MM.1S (cell line): ENCODE data around the gene BMF.

Experiments
- DNase-seq: peaks from one replicate; pipeline ENCODE4 v3.0.0-alpha.2; 2015
- H2AFZ ChIP-seq: fragments of 300-600 bp; sonication (generic); 2 replicates; pipeline ENCODE4 v1.6.0; 2016; ENCODE audit warnings: antibody characterized with exemption, low read length
- H3F3A ChIP-seq: fragments of 300-600 bp; sonication (generic); 2 replicates; pipeline ENCODE4 v1.6.1; 2016; ENCODE audit warnings: mild to moderate bottlenecking, antibody characterized with exemption, low read length, moderate library complexity, mixed read lengths; ENCODE audit not compliant: insufficient read depth
- H3K27ac ChIP-seq: fragments of 300-600 bp; sonication (generic); 2 replicates; pipeline ENCODE4 v1.5.1; 2016; ENCODE audit warnings: mild to moderate bottlenecking, low read length
- H3K27me3 ChIP-seq: fragments of 300-600 bp; sonication (generic); replicated peaks from 2 replicates; pipeline ENCODE4 v1.6.0; 2016; ENCODE audit warnings: low read length; ENCODE audit not compliant: insufficient read depth
- H3K36me3 ChIP-seq: fragments of 300-600 bp; sonication (generic); replicated peaks from 2 replicates; pipeline ENCODE4 v1.6.1; 2016; ENCODE audit warnings: mild to moderate bottlenecking, low read length, mixed read lengths; ENCODE audit not compliant: insufficient read depth
- H3K4me1 ChIP-seq: fragments of 300-600 bp; sonication (generic); 2 replicates; pipeline ENCODE4 v1.6.1; 2016; ENCODE audit warnings: low read length, mixed read lengths
- H3K4me2 ChIP-seq: fragments of 300-600 bp; sonication (generic); 2 replicates; pipeline ENCODE4 v1.6.0; 2016; ENCODE audit warnings: low read depth, low read length
- H3K4me3 ChIP-seq: fragments of 300-600 bp; sonication (generic); 2 replicates; pipeline ENCODE4 v1.5.1; 2016; ENCODE audit warnings: low read length, mixed read lengths
- H3K79me2 ChIP-seq: fragments of 300-600 bp; sonication (generic); 2 replicates; pipeline ENCODE4 v1.6.1; 2016; ENCODE audit warnings: mixed run types, low read length, mixed read lengths
- H3K9ac ChIP-seq: fragments of 300-600 bp; sonication (generic); 2 replicates; pipeline ENCODE4 v1.6.1; 2016; ENCODE audit warnings: low read length, mixed read lengths
- H3K9me2 ChIP-seq: fragments of 300-600 bp; sonication (generic); replicated peaks from 2 replicates; pipeline ENCODE4 v1.6.1; 2016; ENCODE audit warnings: mild to moderate bottlenecking, low read length, mixed read lengths; ENCODE audit not compliant: insufficient read depth
- H3K9me3 ChIP-seq: fragments of 300-600 bp; sonication (generic); replicated peaks from 2 replicates; pipeline ENCODE4 v1.6.1; 2016; ENCODE audit warnings: mild to moderate bottlenecking, low read length, mixed read lengths; ENCODE audit not compliant: insufficient read depth
- H4K20me1 ChIP-seq: fragments of 300-600 bp; sonication (generic); 2 replicates; pipeline ENCODE4 v1.6.1; 2016; ENCODE audit warnings: mild to moderate bottlenecking, low read length, moderate library complexity, mixed read lengths; ENCODE audit not compliant: insufficient read depth
- CTCF ChIP-seq: fragments of 300-600 bp; sonication (generic); IDR thresholded peaks from 2 replicates; pipeline ENCODE4 v1.5.1; 2016; ENCODE audit warnings: antibody characterized with exemption, low read length, mixed read lengths
- EZH2 ChIP-seq: fragments of 300-600 bp; sonication (generic); optimal IDR thresholded peaks from 2 replicates; pipeline ENCODE3; 2017; ENCODE audit warnings: low read depth, mild to moderate bottlenecking, antibody characterized with exemption, low read length, mixed read lengths
- EZH2phosphoT487 ChIP-seq: fragments of 300-600 bp; sonication (generic); IDR thresholded peaks from 2 replicates; pipeline ENCODE4 v1.6.1; 2018; ENCODE audit warnings: antibody characterized with exemption, low read length

BMF gene

GRCh38 chr15:40110866-40111550, 2.3 kb upstream of the BMF start:
- Histone ChIP-seq H3K9ac (no peak overlapping the region), H3K27ac (peak overlapping the region; percentile 39; the same call in 1 of the 2 replicates), H3F3A (peaks cover 43% of the 10 kb centered on the region), H4K20me1 (no peaks in the 10 kb centered on the region), H2AFZ (no peak overlapping the region), H3K4me1 (peaks cover 56% of the 10 kb centered on the region), H3K9me2 (no peaks in the 10 kb centered on the region), H3K4me3 (no peak overlapping the region), H3K36me3 (no peaks in the 10 kb centered on the region), H3K27me3 (no peaks in the 10 kb centered on the region), H3K4me2 (no peak overlapping the region; the same call in 1 of the 2 replicates), H3K9me3 (no peaks in the 10 kb centered on the region), H3K79me2 (peaks cover 15% of the 10 kb centered on the region)
- no peak for TF ChIP-seq EZH2phosphoT487
- no peak for TF ChIP-seq EZH2
- TF ChIP-seq CTCF: no peak
- DNase-seq: no peak

GRCh38 chr15:40108061-40108854, 421 bp downstream of the BMF start:
- peaks cover 74% of the 10 kb centered on the region for H3K4me1 ChIP-seq
- 0 out of 2 replicates have a peak overlapping the region, but pooled peaks have one; percentile 5 for H2AFZ ChIP-seq
- TF ChIP-seq EZH2phosphoT487 (no peak), EZH2 (no peak), CTCF (no peak)

DNA sequence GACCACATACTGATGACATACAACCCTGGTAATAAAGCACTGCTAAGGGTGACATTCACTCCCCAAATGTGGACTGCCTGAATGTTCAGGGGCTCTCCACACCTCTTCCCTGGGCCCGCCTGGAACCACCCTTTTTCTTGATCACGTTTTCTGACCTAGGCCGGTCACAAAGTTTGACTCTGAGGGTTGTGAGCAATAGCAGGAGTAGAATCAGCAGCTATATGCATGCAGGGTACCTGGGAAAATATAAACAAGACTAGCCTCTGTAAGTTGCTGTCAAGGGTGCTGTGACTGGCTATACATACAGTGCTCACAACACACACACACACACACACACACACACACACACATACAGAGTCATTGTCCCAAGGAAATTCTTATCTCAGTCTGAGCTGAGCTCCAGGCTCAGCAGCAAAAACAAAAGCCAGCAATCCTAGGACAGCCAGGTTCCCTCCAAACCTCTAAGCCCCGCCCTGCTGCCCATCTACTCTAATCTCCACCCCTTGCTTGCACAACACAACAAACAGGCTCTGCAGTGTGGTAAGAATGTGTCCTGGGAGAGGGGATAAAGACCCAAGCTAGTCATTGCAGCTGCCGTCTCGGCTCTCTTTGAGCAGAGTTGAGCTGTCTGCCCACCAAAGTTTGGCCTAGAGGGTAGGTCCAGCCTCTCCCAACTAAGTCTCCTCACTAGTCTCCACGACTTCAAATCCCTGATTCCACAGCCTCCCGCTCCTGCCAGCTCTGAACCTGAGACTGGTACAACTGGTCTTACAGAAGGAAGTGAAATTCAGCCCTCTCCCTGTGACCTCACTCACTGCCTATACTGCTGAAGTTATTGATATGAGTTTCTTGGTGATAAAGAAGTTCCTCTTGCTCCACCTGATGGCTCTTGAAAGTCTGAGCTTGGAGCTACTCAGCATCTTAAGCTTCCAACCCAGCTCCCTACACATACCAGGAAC, 2.2 kb downstream of the BMF start:
- H3K27ac ChIP-seq: peak overlapping the region; percentile 85
- H4K20me1 ChIP-seq: no peaks in the 10 kb centered on the region
- H3K9me2 ChIP-seq: no peaks in the 10 kb centered on the region
- peak overlapping the region; percentile 87 for H3K4me2 ChIP-seq
- H3K4me3 ChIP-seq: peak overlapping the region; percentile 76
- TF ChIP-seq EZH2phosphoT487 (no peak), CTCF (peak; percentile 28; the same call in 1 of the 2 replicates)
- peak overlapping the region; percentile 83 for H3K9ac ChIP-seq
- H3F3A ChIP-seq: peaks cover 54% of the 10 kb centered on the region
- peaks cover 72% of the 10 kb centered on the region for H3K4me1 ChIP-seq
- DNase-seq: peak; percentile 75
- H2AFZ ChIP-seq: no peak overlapping the region
- H3K36me3 ChIP-seq: no peaks in the 10 kb centered on the region
- H3K9me3 ChIP-seq: no peaks in the 10 kb centered on the region
- H3K27me3 ChIP-seq: no peaks in the 10 kb centered on the region
- peaks cover 57% of the 10 kb centered on the region for H3K79me2 ChIP-seq

More at GRCh38 chr15:40108061-40108854, 421 bp downstream of the BMF start:
- Histone ChIP-seq H3F3A (peaks cover 53% of the 10 kb centered on the region), H3K4me3 (peak overlapping the region; percentile 76), H3K4me2 (peak overlapping the region; percentile 87), H3K27me3 (no peaks in the 10 kb centered on the region), H3K9ac (peak overlapping the region; percentile 83), H4K20me1 (no peaks in the 10 kb centered on the region), H3K36me3 (no peaks in the 10 kb centered on the region), H3K27ac (peak overlapping the region; percentile 85), H3K9me2 (no peaks in the 10 kb centered on the region), H3K79me2 (peaks cover 42% of the 10 kb centered on the region), H3K9me3 (no peaks in the 10 kb centered on the region)
- peak; percentile 32 for DNase-seq
